ENCODE measurements around the gene CFAP299.

CFAP299 gene

GRCh38 chr4:80420638-80421037 is 85.1 kb downstream of the CFAP299 start:
- no peak overlapping the region for H3K4me3 ChIP-seq (ENCODE audit: low read depth, low read length)
- no peak for DNase-seq (ENCODE audit: low read depth)
- TF ChIP-seq CTCF (IDR thresholded peaks at IDR 0.05; ENCODE audit: control insufficient read depth, extremely low read depth, insufficient read depth): no peak

GRCh38 chr4:80422727-80423404 is 87.3 kb downstream of the CFAP299 start:
- no peak for DNase-seq (ENCODE audit: low read depth)
- TF ChIP-seq CTCF (IDR thresholded peaks at IDR 0.05; ENCODE audit: control insufficient read depth, extremely low read depth, insufficient read depth): no peak
- H3K4me3 ChIP-seq (ENCODE audit: low read depth, low read length): no peak overlapping the region

GRCh38 chr4:80423553-80424224 is 88.2 kb downstream of the CFAP299 start:
- no peak for TF ChIP-seq CTCF (IDR thresholded peaks at IDR 0.05; ENCODE audit: control insufficient read depth, extremely low read depth, insufficient read depth)
- no peak for DNase-seq (ENCODE audit: low read depth)
- no peak overlapping the region for H3K4me3 ChIP-seq (ENCODE audit: low read depth, low read length)

- TF ChIP-seq CTCF (IDR thresholded peaks at IDR 0.05; ENCODE audit: control insufficient read depth, extremely low read depth, insufficient read depth): no peak
- DNase-seq (ENCODE audit: low read depth): no peak
- H3K4me3 ChIP-seq (ENCODE audit: low read depth, low read length): no peak overlapping the region
Measured at GRCh38 chr4:80424225-80424581, 88.7 kb downstream of the CFAP299 start.

GRCh38 chr4:80425124-80426100 is 89.9 kb downstream of the CFAP299 start:
- DNase-seq (ENCODE audit: low read depth): no peak
- no peak overlapping the region for H3K4me3 ChIP-seq (ENCODE audit: low read depth, low read length)
- TF ChIP-seq CTCF (IDR thresholded peaks at IDR 0.05; ENCODE audit: control insufficient read depth, extremely low read depth, insufficient read depth): no peak

- no peak for TF ChIP-seq CTCF (IDR thresholded peaks at IDR 0.05; ENCODE audit: control insufficient read depth, extremely low read depth, insufficient read depth)
- H3K4me3 ChIP-seq (ENCODE audit: low read depth, low read length): no peak overlapping the region
- no peak for DNase-seq (ENCODE audit: low read depth)
Measured at GRCh38 chr4:80431203-80431965, 95.9 kb downstream of the CFAP299 start.
